Stomach smooth muscle (tissue), 2 donors: ENCODE measurements around the gene E2F1.

Source experiments
- H3K27ac ChIP-seq: one replicate; pipeline ENCODE4 v1.7.0; 2013; ENCODE audit warnings: mild to moderate bottlenecking, low read length, inconsistent platforms
- H3K27me3 ChIP-seq, 2 donors: one replicate each; pipeline ENCODE4 v1.7.0; 2013; ENCODE audit warnings: low read length in 2 of 2; ENCODE audit not compliant: insufficient read depth in 2 of 2, control insufficient read depth in 1 of 2
- H3K36me3 ChIP-seq, 2 donors: one replicate each; pipeline ENCODE4 v1.7.0; 2013; ENCODE audit warnings: low read length in 2 of 2; ENCODE audit not compliant: control insufficient read depth in 2 of 2, insufficient read depth in 2 of 2
- H3K4me1 ChIP-seq: one replicate; pipeline ENCODE4 v1.7.0; 2013; ENCODE audit warnings: low read length; ENCODE audit not compliant: control insufficient read depth, insufficient read depth
- H3K4me3 ChIP-seq, 2 donors: one replicate each; pipeline ENCODE4 v1.7.0; 2013; ENCODE audit warnings: low read length in 2 of 2
- H3K9ac ChIP-seq, 2 donors: one replicate each; pipeline ENCODE4 v1.7.0; 2013; ENCODE audit warnings: low read length in 2 of 2, mild to moderate bottlenecking in 1 of 2
- H3K9me3 ChIP-seq, 2 donors: one replicate each; pipeline ENCODE4 v1.7.0; 2013; ENCODE audit warnings: low read length in 2 of 2; ENCODE audit not compliant: control insufficient read depth in 2 of 2
- donor health status: healthy.
- donor health status: Pancreatic carcinoma.

E2F1 gene

GRCh38 chr20:33686100-33686983 lies at the start of gene E2F1:
E2F1 (minus strand) TSS chr20:33686385; CDS start chr20:33686264, 121 bp downstream.
- H3K36me3 ChIP-seq, result no peaks in the 10 kb centered on the region
- no peaks in the 10 kb centered on the region for H3K9me3 ChIP-seq
- H3K4me1 ChIP-seq, result peaks cover 16% of the 10 kb centered on the region
- H3K9ac ChIP-seq, result peak within 1 kb of the TSS; percentile 41 to 55
- no peaks in the 10 kb centered on the region for H3K27me3 ChIP-seq
- peak within 1 kb of the TSS; percentile 67 to 74 for H3K4me3 ChIP-seq
- no peak within 1 kb of the TSS for H3K27ac ChIP-seq

GRCh38 chr20:33733654-33734576 lies 47.7 kb upstream of the E2F1 start:
- Histone ChIP-seq H3K9ac (peak overlapping the region in 1 of 2 donors; percentile 22), H3K27ac (peak overlapping the region; percentile 18), H3K36me3 (no peaks in the 10 kb centered on the region), H3K4me1 (peaks cover 19% of the 10 kb centered on the region), H3K4me3 (no peak overlapping the region), H3K27me3 (no peaks in the 10 kb centered on the region), H3K9me3 (peaks cover 4 to 9% of the 10 kb centered on the region in 2 donors)

- H3K4me1 ChIP-seq, result peaks cover 19% of the 10 kb centered on the region
- peak overlapping the region; percentile 73 for H3K27ac ChIP-seq
- H3K27me3 ChIP-seq, result no peaks in the 10 kb centered on the region
- H3K9ac ChIP-seq, result peak overlapping the region; percentile 62 to 63
- peak overlapping the region; percentile 63 to 81 for H3K4me3 ChIP-seq
- no peaks in the 10 kb centered on the region for H3K36me3 ChIP-seq
- H3K9me3 ChIP-seq, result peaks cover 4 to 9% of the 10 kb centered on the region in 2 donors
Observed at GRCh38 chr20:33732166-33732970, 46.2 kb upstream of the E2F1 start.

GRCh38 chr20:33731693-33732165 lies 45.5 kb upstream of the E2F1 start, which contains the start of gene ZNF341:
ZNF341 (plus strand) TSS chr20:33731996; CDS start chr20:33732022, 26 bp downstream.
- H3K9me3 ChIP-seq, result peaks cover 1 to 6% of the 10 kb centered on the region in 2 donors
- H3K4me3 ChIP-seq, result peak within 1 kb of the TSS; percentile 69 to 81
- H3K36me3 ChIP-seq, result no peaks in the 10 kb centered on the region
- H3K27ac ChIP-seq, result peak within 1 kb of the TSS; percentile 86
- peaks cover 19% of the 10 kb centered on the region for H3K4me1 ChIP-seq
- H3K9ac ChIP-seq, result peak within 1 kb of the TSS; percentile 70 to 81
- H3K27me3 ChIP-seq, result no peaks in the 10 kb centered on the region

- H3K4me3 ChIP-seq, result peak overlapping the region; percentile 69 to 78
- peaks cover 19% of the 10 kb centered on the region for H3K4me1 ChIP-seq
- peak overlapping the region; percentile 86 for H3K27ac ChIP-seq
- peak overlapping the region; percentile 70 to 81 for H3K9ac ChIP-seq
- H3K9me3 ChIP-seq, result peaks cover 0 to under 1% of the 10 kb centered on the region in 2 donors
- H3K36me3 ChIP-seq, result no peaks in the 10 kb centered on the region
- no peaks in the 10 kb centered on the region for H3K27me3 ChIP-seq
Observed at GRCh38 chr20:33730946-33731692, 44.9 kb upstream of the E2F1 start.

- Histone ChIP-seq H3K27ac (no peak overlapping the region), H3K9ac (no peak overlapping the region), H3K9me3 (no peaks in the 10 kb centered on the region), H3K4me3 (no peak overlapping the region), H3K36me3 (no peaks in the 10 kb centered on the region), H3K27me3 (no peaks in the 10 kb centered on the region), H3K4me1 (peaks cover 19% of the 10 kb centered on the region)
Observed at GRCh38 chr20:33729101-33729500, 42.9 kb upstream of the E2F1 start.

- Histone ChIP-seq H3K36me3 (no peaks in the 10 kb centered on the region), H3K27me3 (no peaks in the 10 kb centered on the region), H3K9me3 (no peaks in the 10 kb centered on the region), H3K4me3 (no peak overlapping the region), H3K4me1 (peaks cover 14% of the 10 kb centered on the region), H3K27ac (no peak overlapping the region), H3K9ac (no peak overlapping the region)
Observed at GRCh38 chr20:33728463-33728862, 42.3 kb upstream of the E2F1 start.

GRCh38 chr20:33727806-33728205 lies 41.6 kb upstream of the E2F1 start:
- H3K4me1 ChIP-seq, result peaks cover 13% of the 10 kb centered on the region
- H3K9ac ChIP-seq, result no peak overlapping the region
- H3K27ac ChIP-seq, result no peak overlapping the region
- H3K4me3 ChIP-seq, result no peak overlapping the region
- H3K36me3 ChIP-seq, result no peaks in the 10 kb centered on the region
- no peaks in the 10 kb centered on the region for H3K27me3 ChIP-seq
- H3K9me3 ChIP-seq, result no peaks in the 10 kb centered on the region

GRCh38 chr20:33727115-33727479 lies 40.9 kb upstream of the E2F1 start:
- Histone ChIP-seq H3K9ac (no peak overlapping the region), H3K9me3 (no peaks in the 10 kb centered on the region), H3K4me1 (peaks cover 7% of the 10 kb centered on the region), H3K36me3 (no peaks in the 10 kb centered on the region), H3K27me3 (no peaks in the 10 kb centered on the region), H3K27ac (no peak overlapping the region), H3K4me3 (no peak overlapping the region)
